ENCODE results near the gene PDP2. TPM values are rescaled to one million over a fixed set of nuclear protein-coding genes. Genes with fewer than 3 reads are reported as not detected.

PDP2 gene
- total and polyA plus RNA-seq, 2 of the 4 experiments (the other 2 are of a cell fraction), result 5.3 to 16.8 TPM

GRCh38 chr16:66937725-66938337, 57.5 kb downstream of the PDP2 start:
- Histone ChIP-seq H4K8ac (ENCODE audit: low read depth in 2 of 2, low read length in 2 of 2) (no peak overlapping the region), H4K91ac (ENCODE audit: insufficient read depth, low read depth, low read length) (no peak overlapping the region), H2BK120ac (ENCODE audit: low read depth, low read length) (no peak overlapping the region), H4K5ac (ENCODE audit: low read depth, low read length) (no peak overlapping the region), H3K4me1 (ENCODE audit: control insufficient read depth, insufficient read depth, low read length) (peaks cover 9% of the 10 kb centered on the region), H3K9me3 (ENCODE audit: control insufficient read depth, insufficient read depth, low read length) (no peaks in the 10 kb centered on the region), H3K4ac (ENCODE audit: low read depth, low read length) (no peak overlapping the region), H3K27ac (ENCODE audit: insufficient read depth, low read length) (no peak overlapping the region), H2BK20ac (ENCODE audit: low read depth, low read length) (no peak overlapping the region), H3K27me3 (ENCODE audit: control insufficient read depth, insufficient read depth, low read length) (no peaks in the 10 kb centered on the region), H3K18ac (ENCODE audit: low read depth, low read length) (no peak overlapping the region), H3K9ac (ENCODE audit: low read depth, low read length) (no peak overlapping the region), H2AK9ac (replicated peaks; ENCODE audit: low read depth, low read length, poor library complexity) (no peak overlapping the region), H4K20me1 (ENCODE audit: insufficient read depth, low read length) (peaks cover 35% of the 10 kb centered on the region), H3K4me2 (ENCODE audit: low read depth, low read length) (no peak overlapping the region), H2BK5ac (ENCODE audit: low read depth, low read length, poor library complexity, severe bottlenecking) (no peak overlapping the region), H3K36me3 (ENCODE audit: control insufficient read depth, insufficient read depth, low read length) (peaks cover 53% of the 10 kb centered on the region), H3K23ac (ENCODE audit: low read depth, low read length) (no peak overlapping the region), H2AK5ac (ENCODE audit: low read depth, low read length) (no peak overlapping the region), H3K56ac (ENCODE audit: extremely low read depth, insufficient read depth, low read length) (no peak overlapping the region), H2AFZ (replicated peaks; ENCODE audit: low read length, poor library complexity) (no peak overlapping the region), H3K9me1 (ENCODE audit: insufficient read depth, low read length) (peaks cover 21% of the 10 kb centered on the region), H2BK15ac (ENCODE audit: low read depth, low read length) (no peak overlapping the region), H3K14ac (replicated peaks; ENCODE audit: low read depth, low read length) (no peak overlapping the region), H3K79me1 (ENCODE audit: low read depth in 1 of 2, low read length in 2 of 2) (peaks cover 21 to 81% of the 10 kb centered on the region in 2 experiments), H3K4me3 (ENCODE audit: insufficient read depth, low read depth, low read length) (no peak overlapping the region)
- ATAC-seq (ENCODE audit: low read depth) (no peak), DNase-seq (no peak)
- POLR2A ChIA-PET (ENCODE audit: unreplicated experiment), result interaction anchor here (0.6 kb wide), 1 partner anchor 38 kb away, joined by 3 read pairs; no protein-coding TSS in a partner anchor
- intact Hi-C loops (cut with micrococcal nuclease) (no loop called here), in situ Hi-C loops (cut with MboI; ENCODE audit: low sequenced_read_pairs) (no loop called here), dilution Hi-C loops (cut with HindIII; ENCODE audit: low sequenced_read_pairs, unreplicated experiment) (no loop called here)
- CTCF ChIA-PET, result no interaction called here
- WGBS, 2 experiments (ENCODE audit: extremely low coverage in 2 of 2, insufficient read length in 1 of 2), result 94% methylated on average over 3 of the region's 10 CpGs; no CpG with 5 or more reads in 1 of the 2 experiments
- TF ChIP-seq BHLHE40 (IDR thresholded peaks at IDR 0.05; ENCODE audit: low read depth, low read length) (no peak), POLR2A (IDR thresholded peaks at IDR 0.05; ENCODE audit: low read depth, low read length) (peak; percentile 24; the same call in 1 of the 2 replicates), MAZ (IDR thresholded peaks at IDR 0.05; ENCODE audit: borderline replicate concordance, low read depth, low read length) (no peak)
- no TSS peak for BruUV-seq (replicated peaks)
